Spleen (tissue), 11 donors: ENCODE results near the gene C15orf62. TPM values are rescaled to one million over a fixed set of nuclear protein-coding genes. Genes with fewer than 3 reads are reported as not detected.
A peak's percentile ranks its signal among the peaks of the same experiment; 100 is the strongest.

Experiments
- DNase-seq: peaks from one replicate; pipeline ENCODE4 v3.0.0-alpha.2; 2020
- H3K27ac ChIP-seq, 8 donors: fragments of 200-600 bp; sonication (generic) in 7 of 8; 1 replicate in 4 of 8; 2 replicates in 4 of 8; pipeline versions ENCODE4 v1.5.0 to v1.8.0; 2016 to 2021; ENCODE audit warnings: inconsistent platforms in 4 of 8, mild to moderate bottlenecking in 4 of 8, moderate library complexity in 1 of 8
- H3K27me3 ChIP-seq, 7 donors: fragments of 200-600 bp; sonication (generic) in 6 of 7; replicated peaks in 1 of 7; 1 replicate in 4 of 7; 2 replicates in 3 of 7; pipeline versions ENCODE4 v1.5.0 to v1.8.0; 2016 to 2021; ENCODE audit warnings: inconsistent platforms in 3 of 7, mild to moderate bottlenecking in 1 of 7
- H3K36me3 ChIP-seq, 6 donors: fragments of 200-600 bp; sonication (generic) in 5 of 6; 1 replicate in 4 of 6; 2 replicates in 2 of 6; pipeline versions ENCODE4 v1.5.0 to v1.8.0; 2016 to 2021; ENCODE audit warnings: inconsistent platforms in 2 of 6
- H3K4me1 ChIP-seq, 6 donors: fragments of 200-600 bp; sonication (generic) in 5 of 6; 1 replicate in 3 of 6; 2 replicates in 3 of 6; pipeline versions ENCODE4 v1.5.0 to v1.8.0; 2016 to 2021; ENCODE audit warnings: inconsistent platforms in 3 of 6
- H3K4me3 ChIP-seq, 8 donors: fragments of 200-600 bp; sonication (generic) in 7 of 8; 1 replicate in 4 of 8; 2 replicates in 4 of 8; pipeline versions ENCODE4 v1.5.0 to v1.8.0; 2016 to 2021; ENCODE audit warnings: inconsistent platforms in 4 of 8, mild to moderate bottlenecking in 4 of 8, moderate library complexity in 2 of 8
- H3K9me3 ChIP-seq, 8 donors: fragments of 200-600 bp; sonication (generic) in 7 of 8; 1 replicate in 4 of 8; 2 replicates in 4 of 8; pipeline versions ENCODE4 v1.5.0 to v1.8.0; 2016 to 2021; ENCODE audit warnings: inconsistent platforms in 4 of 8
- POLR2A ChIP-seq, 3 donors: fragments of 450-650 bp; IDR thresholded peaks; one replicate each; pipeline ENCODE4 v1.5.1; 2017; ENCODE audit warnings: antibody characterized with exemption in 3 of 3, mild to moderate bottlenecking in 1 of 3
- POLR2AphosphoS5 ChIP-seq, 3 donors: sonication (generic); formaldehyde crosslinking; IDR thresholded peaks; one replicate each; pipeline ENCODE4 v1.5.1; 2017; ENCODE audit warnings: antibody characterized with exemption in 3 of 3
- WGBS, 5 donors: extraction: QIAGEN DNeasy Blood & Tissue Kit in 3 of 5; methylation state at CpG; one replicate each; pipeline versions ENCODE4 v1.1.5 to v1.1.7; 2013 to 2018; 5-methylcytosine and 5-hydroxymethylcytosine counted together
- intact Hi-C: fragments of 100-400 bp; cut with DNase I; formaldehyde crosslinking; loops from one replicate; pipeline ENCODE4 v1.15.0; 2023; ENCODE audit warnings: low total_unique reads
- polyA plus RNA-seq, 3 donors: library from polyadenylated mRNA; stranded (reverse); fragments of 200-250 nt; gene quantifications; one replicate each; pipeline ENCODE4 v1.2.1, GENCODE V29; 2013
- total RNA-seq, 7 donors: library from RNA; depleted of rRNA in 3 of 7; stranded (reverse); fragments of >200 nt in 3 of 7; fragmentation: NEBNext Ultra II Directional in 4 of 7; extraction: Animal tissue kit (Norgen Biotek cat#: 25700) in 4 of 7; gene quantifications; one replicate each; pipeline versions ENCODE4 v1.1.0 to v1.2.1, GENCODE V29; 2016 to 2021
- TF ChIP-seq, protein P1 (sequence below), 11 experiments: fragments of 200-600 bp in 7 of 11; fragments of 450-650 bp in 4 of 11; sonication (generic) in 4 of 11; IDR thresholded peaks in 8 of 11; conservative IDR thresholded peaks in 3 of 11; 1 replicate in 7 of 11; 2 replicates in 4 of 11; pipeline versions ENCODE4 v1.4.0 to v1.8.0; 2016 to 2021; ENCODE audit warnings: antibody characterized with exemption in 11 of 11, inconsistent platforms in 4 of 11, mild to moderate bottlenecking in 1 of 11
- donor health status: healthy with polysubstance abuse.
- donor health status: DM: no; HTN: no; CAD: no; lungs with moderate emphysema.
- donor health status: DM: no; HTN: no; CAD: no.
- donor health status: Bipolar disorder and iron deficiency.
- donor health status: healthy.
- donor health status: DM: no; HTN: no; CAD: no.
- donor health status: DM: yes; HTN: yes; CAD: no.

C15orf62 gene
- total and polyA plus RNA-seq, 10 donors = 0.20 to 0.66 (median 0.38) TPM; not detected in 1

DNA sequence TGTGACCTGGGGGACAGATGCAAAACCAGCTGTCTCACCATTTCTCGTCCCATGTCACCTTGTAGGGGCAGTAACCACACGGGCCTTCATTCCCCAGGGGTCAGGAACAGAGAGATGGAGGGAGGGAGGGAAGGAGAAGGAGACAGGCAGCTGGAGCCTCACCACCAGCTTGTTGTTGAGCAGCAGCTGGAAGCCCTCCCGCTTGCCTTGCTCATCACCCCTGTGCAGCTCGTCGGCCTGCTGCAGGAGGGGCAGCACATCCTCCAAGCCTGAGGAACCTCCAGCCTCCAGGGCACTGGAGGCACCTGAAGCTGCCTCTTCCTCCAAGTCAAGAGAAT is 25.0 kb upstream of the C15orf62 start:
- no peaks in the 10 kb centered on the region for H3K9me3 ChIP-seq
- H3K4me3 ChIP-seq = no peak overlapping the region
- TF ChIP-seq POLR2AphosphoS5 (IDR thresholded peaks at IDR 0.05) = no peak
- TF ChIP-seq POLR2A (IDR thresholded peaks at IDR 0.05) = no peak
- TF ChIP-seq, protein P1, sequence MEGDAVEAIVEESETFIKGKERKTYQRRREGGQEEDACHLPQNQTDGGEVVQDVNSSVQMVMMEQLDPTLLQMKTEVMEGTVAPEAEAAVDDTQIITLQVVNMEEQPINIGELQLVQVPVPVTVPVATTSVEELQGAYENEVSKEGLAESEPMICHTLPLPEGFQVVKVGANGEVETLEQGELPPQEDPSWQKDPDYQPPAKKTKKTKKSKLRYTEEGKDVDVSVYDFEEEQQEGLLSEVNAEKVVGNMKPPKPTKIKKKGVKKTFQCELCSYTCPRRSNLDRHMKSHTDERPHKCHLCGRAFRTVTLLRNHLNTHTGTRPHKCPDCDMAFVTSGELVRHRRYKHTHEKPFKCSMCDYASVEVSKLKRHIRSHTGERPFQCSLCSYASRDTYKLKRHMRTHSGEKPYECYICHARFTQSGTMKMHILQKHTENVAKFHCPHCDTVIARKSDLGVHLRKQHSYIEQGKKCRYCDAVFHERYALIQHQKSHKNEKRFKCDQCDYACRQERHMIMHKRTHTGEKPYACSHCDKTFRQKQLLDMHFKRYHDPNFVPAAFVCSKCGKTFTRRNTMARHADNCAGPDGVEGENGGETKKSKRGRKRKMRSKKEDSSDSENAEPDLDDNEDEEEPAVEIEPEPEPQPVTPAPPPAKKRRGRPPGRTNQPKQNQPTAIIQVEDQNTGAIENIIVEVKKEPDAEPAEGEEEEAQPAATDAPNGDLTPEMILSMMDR (IDR thresholded peaks at IDR 0.05 in 8 of 11, conservative IDR thresholded peaks at IDR 0.05 in 3 of 11) = no peak
- no peaks in the 10 kb centered on the region for H3K27me3 ChIP-seq
- H3K4me1 ChIP-seq = peaks cover 0 to 40% (median 5%) of the 10 kb centered on the region in 6 donors
- H3K36me3 ChIP-seq = peaks cover 0 to 99% (median 50%) of the 10 kb centered on the region in 6 donors
- no peak for DNase-seq
- intact Hi-C loops = no loop called here
- peak overlapping the region in 3 of 8 donors; percentile 62 to 80 (median 67) for H3K27ac ChIP-seq
- 78 to 90% (median 85%) methylated on average over 4 to 5 of the region's 5 CpGs for WGBS, 5 donors

DNA sequence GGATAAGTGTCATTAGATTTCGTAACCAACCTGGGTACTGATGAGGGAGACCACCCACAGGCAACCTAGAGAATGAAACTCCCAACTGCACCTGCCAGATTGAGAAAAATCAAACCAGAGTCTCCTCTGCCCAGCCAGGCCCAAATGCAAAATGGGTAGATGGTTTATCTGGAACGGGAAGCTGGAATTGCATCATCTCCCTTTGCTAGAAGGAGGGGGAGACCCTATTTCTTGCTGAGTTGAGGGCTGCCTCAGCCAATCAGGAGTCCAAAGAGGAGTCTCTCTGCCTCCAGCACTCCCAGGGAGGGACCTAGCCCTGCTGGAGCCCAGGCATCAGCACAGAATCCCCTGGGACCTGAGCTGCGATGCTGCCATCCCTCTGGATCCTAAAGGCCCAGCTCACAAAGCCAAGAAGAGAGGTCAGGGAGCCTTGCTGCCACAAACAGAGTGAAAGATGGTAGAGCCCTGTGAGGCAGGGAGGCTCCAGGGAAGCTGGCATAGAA is 22.8 kb upstream of the C15orf62 start:
- no peaks in the 10 kb centered on the region for H3K27me3 ChIP-seq
- H3K4me3 ChIP-seq = no peak overlapping the region
- peaks cover 3 to 99% (median 56%) of the 10 kb centered on the region in 6 donors for H3K36me3 ChIP-seq
- TF ChIP-seq POLR2A (IDR thresholded peaks at IDR 0.05) (no peak), POLR2AphosphoS5 (IDR thresholded peaks at IDR 0.05) (no peak)
- TF ChIP-seq, protein P1 (IDR thresholded peaks at IDR 0.05 in 8 of 11, conservative IDR thresholded peaks at IDR 0.05 in 3 of 11) = no peak
- no peaks in the 10 kb centered on the region for H3K9me3 ChIP-seq
- 65 to 84% (median 77%) methylated on average over 3 of the region's 3 CpGs for WGBS, 5 donors
- no peak for DNase-seq
- peak overlapping the region in 1 of 8 donors; percentile 62 for H3K27ac ChIP-seq
- peaks cover 0 to 46% (median 8%) of the 10 kb centered on the region in 6 donors for H3K4me1 ChIP-seq
- intact Hi-C loops = no loop called here

DNA sequence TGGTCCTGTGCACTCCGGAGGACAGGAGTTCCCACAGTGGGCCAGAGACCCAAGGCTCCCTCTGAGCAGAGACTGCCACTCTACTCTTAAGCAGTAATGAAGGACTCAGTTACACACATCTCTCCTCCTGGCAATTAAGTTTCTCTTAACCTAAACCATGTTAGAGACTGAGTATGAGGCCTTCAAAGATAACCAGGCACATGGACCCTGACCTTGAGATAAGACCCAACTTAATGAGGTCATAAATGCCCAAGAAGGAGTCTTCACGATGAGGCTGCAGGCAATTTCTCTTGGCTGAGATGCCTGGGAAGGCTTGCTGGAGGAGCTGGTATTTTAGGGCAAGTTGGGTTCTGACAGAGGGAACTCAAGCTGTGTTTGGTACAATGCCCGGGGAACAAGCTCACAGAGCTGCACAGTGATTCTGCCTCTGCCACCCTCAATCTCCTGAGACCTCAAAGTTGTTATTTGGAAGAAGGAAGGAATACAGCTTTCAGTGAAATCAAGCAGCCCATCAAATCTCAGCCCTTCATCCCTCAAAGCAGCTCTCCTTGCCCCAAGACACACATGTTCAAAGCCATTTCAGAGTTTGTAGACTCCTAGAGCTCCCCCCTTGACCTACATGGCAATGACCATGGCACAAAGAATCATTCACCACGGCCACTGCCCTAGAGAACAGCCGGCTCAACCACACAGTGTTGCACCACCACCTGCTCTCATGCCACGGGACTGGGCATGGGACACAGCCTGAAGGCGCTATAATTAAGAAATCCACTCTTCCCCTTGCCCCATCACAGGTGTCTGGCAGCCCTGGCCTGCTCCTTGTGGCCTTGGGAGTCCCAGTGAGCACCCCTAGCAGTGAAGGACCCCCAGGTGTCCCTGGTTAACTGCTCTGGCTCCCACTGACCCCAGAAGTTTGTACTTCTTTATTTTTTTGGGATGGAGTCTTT is 21.8 kb upstream of the C15orf62 start:
- H3K27me3 ChIP-seq = no peaks in the 10 kb centered on the region
- H3K4me3 ChIP-seq = no peak overlapping the region
- intact Hi-C loops = no loop called here
- H3K36me3 ChIP-seq = peaks cover 3 to 99% (median 52%) of the 10 kb centered on the region in 6 donors
- DNase-seq = no peak
- H3K27ac ChIP-seq = no peak overlapping the region
- 65 to 87% (median 81%) methylated on average over 5 to 7 of the region's 7 CpGs for WGBS, 5 donors
- TF ChIP-seq POLR2AphosphoS5 (IDR thresholded peaks at IDR 0.05) = no peak
- TF ChIP-seq, protein P1 (IDR thresholded peaks at IDR 0.05 in 8 of 11, conservative IDR thresholded peaks at IDR 0.05 in 3 of 11) = no peak
- no peak for TF ChIP-seq POLR2A (IDR thresholded peaks at IDR 0.05)
- H3K9me3 ChIP-seq = no peaks in the 10 kb centered on the region
- H3K4me1 ChIP-seq = peaks cover 2 to 56% (median 16%) of the 10 kb centered on the region in 6 donors

DNA sequence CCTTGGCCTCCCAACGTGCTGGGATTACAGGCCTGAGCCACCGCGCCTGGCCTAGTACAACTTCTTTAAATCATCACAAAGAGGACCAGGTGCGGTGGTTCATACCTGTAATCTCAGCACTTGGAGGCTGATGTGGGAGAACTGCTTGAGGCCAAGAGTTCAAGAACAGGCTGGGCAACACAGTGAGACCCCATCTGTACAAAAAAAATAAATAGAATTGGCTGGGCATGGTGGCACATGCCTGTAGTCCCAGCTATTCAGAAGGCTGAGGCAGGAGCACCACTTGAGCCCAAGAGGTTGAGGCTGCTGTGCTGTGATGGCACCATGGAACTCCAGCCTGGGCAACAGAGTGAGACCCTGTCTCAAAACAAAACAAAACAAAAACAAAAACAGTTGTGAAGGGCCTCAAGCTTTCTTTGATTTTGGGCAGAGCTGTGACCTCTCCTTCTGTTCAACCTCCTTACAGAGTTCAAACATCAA is 20.6 kb upstream of the C15orf62 start:
- DNase-seq = no peak
- no peaks in the 10 kb centered on the region for H3K9me3 ChIP-seq
- H3K27me3 ChIP-seq = no peaks in the 10 kb centered on the region
- H3K4me3 ChIP-seq = no peak overlapping the region
- intact Hi-C loops = no loop called here
- no peak for TF ChIP-seq POLR2AphosphoS5 (IDR thresholded peaks at IDR 0.05)
- WGBS, 5 donors = 95 to 100% (median 97%) methylated on average over 4 of the region's 4 CpGs
- peaks cover 13 to 56% (median 27%) of the 10 kb centered on the region in 6 donors for H3K4me1 ChIP-seq
- peaks cover 3 to 87% (median 43%) of the 10 kb centered on the region in 6 donors for H3K36me3 ChIP-seq
- no peak overlapping the region for H3K27ac ChIP-seq
